ENCODE measurements around the gene TLE4. TPM values are rescaled to one million over a fixed set of nuclear protein-coding genes. Genes with fewer than 3 reads are reported as not detected.

The TLE4 gene
- total and polyA plus RNA-seq, 2 experiments from 2014 or later: 29.6 to 38.4 TPM

- Histone ChIP-seq H3K36me3 (replicated peaks; ENCODE audit: insufficient read depth, low read depth) (no peaks in the 10 kb centered on the region), H3K27ac (no peak overlapping the region), H4K20me1 (ENCODE audit: insufficient read depth, poor library complexity, severe bottlenecking) (no peaks in the 10 kb centered on the region), H3K4me3 (no peak overlapping the region), H3K9me3 (ENCODE audit: low read depth) (no peaks in the 10 kb centered on the region), H3K9me2 (replicated peaks; ENCODE audit: insufficient read depth) (no peaks in the 10 kb centered on the region), H3K4me1 (ENCODE audit: insufficient read depth) (no peaks in the 10 kb centered on the region), H2AFZ (no peak overlapping the region), H3K4me2 (no peak overlapping the region), H3K27me3 (no peaks in the 10 kb centered on the region), H3K79me2 (peaks cover 5% of the 10 kb centered on the region)
- no peak for TF ChIP-seq CTCF (IDR thresholded peaks at IDR 0.05; ENCODE audit: poor library complexity)
- TF ChIP-seq EZH2phosphoT487 (IDR thresholded peaks at IDR 0.05; ENCODE audit: low read depth, severe bottlenecking, unreplicated experiment): no peak
- no peak for TF ChIP-seq EZH2 (IDR thresholded peaks at IDR 0.05; ENCODE audit: borderline replicate concordance)
- WGBS (ENCODE audit: low lambda C conversion rate, missing lambda C conversion rate): 90% methylated on average over 3 of the region's 3 CpGs
- DNase-seq (ENCODE audit: low spot score): no peak
Measured at GRCh38 chr9:79633558-79633957, 61.8 kb downstream of the TLE4 start.

- Histone ChIP-seq H3K4me2 (no peak overlapping the region), H3K4me1 (ENCODE audit: insufficient read depth) (no peaks in the 10 kb centered on the region), H3K27ac (peak overlapping the region; percentile 2), H3K27me3 (no peaks in the 10 kb centered on the region), H3K79me2 (peaks cover 2% of the 10 kb centered on the region), H3K4me3 (no peak overlapping the region), H4K20me1 (ENCODE audit: insufficient read depth, poor library complexity, severe bottlenecking) (no peaks in the 10 kb centered on the region), H3K36me3 (replicated peaks; ENCODE audit: insufficient read depth, low read depth) (no peaks in the 10 kb centered on the region), H3K9me2 (replicated peaks; ENCODE audit: insufficient read depth) (no peaks in the 10 kb centered on the region), H2AFZ (no peak overlapping the region), H3K9me3 (ENCODE audit: low read depth) (no peaks in the 10 kb centered on the region)
- WGBS (ENCODE audit: low lambda C conversion rate, missing lambda C conversion rate): 68% methylated on average over 2 of the region's 2 CpGs
- no peak for DNase-seq (ENCODE audit: low spot score)
- TF ChIP-seq CTCF (IDR thresholded peaks at IDR 0.05; ENCODE audit: poor library complexity) (no peak), EZH2 (IDR thresholded peaks at IDR 0.05; ENCODE audit: borderline replicate concordance) (no peak), EZH2phosphoT487 (IDR thresholded peaks at IDR 0.05; ENCODE audit: low read depth, severe bottlenecking, unreplicated experiment) (no peak)
Measured at GRCh38 chr9:79637177-79637925, 65.6 kb downstream of the TLE4 start.

GRCh38 chr9:79638806-79639205 is 67.0 kb downstream of the TLE4 start:
- WGBS (ENCODE audit: low lambda C conversion rate, missing lambda C conversion rate): 90% methylated on average over 2 of the region's 2 CpGs
- no peak overlapping the region for H3K4me3 ChIP-seq
- H3K27ac ChIP-seq: no peak overlapping the region
- no peaks in the 10 kb centered on the region for H3K36me3 ChIP-seq (replicated peaks; ENCODE audit: insufficient read depth, low read depth)
- peaks cover 4% of the 10 kb centered on the region for H3K79me2 ChIP-seq
- H3K9me2 ChIP-seq (replicated peaks; ENCODE audit: insufficient read depth): no peaks in the 10 kb centered on the region
- no peak overlapping the region for H2AFZ ChIP-seq
- no peaks in the 10 kb centered on the region for H4K20me1 ChIP-seq (ENCODE audit: insufficient read depth, poor library complexity, severe bottlenecking)
- H3K4me2 ChIP-seq: no peak overlapping the region
- DNase-seq (ENCODE audit: low spot score): no peak
- H3K9me3 ChIP-seq (ENCODE audit: low read depth): no peaks in the 10 kb centered on the region
- no peaks in the 10 kb centered on the region for H3K27me3 ChIP-seq
- TF ChIP-seq EZH2 (IDR thresholded peaks at IDR 0.05; ENCODE audit: borderline replicate concordance) (no peak), CTCF (IDR thresholded peaks at IDR 0.05; ENCODE audit: poor library complexity) (no peak), EZH2phosphoT487 (IDR thresholded peaks at IDR 0.05; ENCODE audit: low read depth, severe bottlenecking, unreplicated experiment) (no peak)
- no peaks in the 10 kb centered on the region for H3K4me1 ChIP-seq (ENCODE audit: insufficient read depth)
